ENCODE measurements around the gene TMEM164. TPM values are rescaled to one million over a fixed set of nuclear protein-coding genes. Genes with fewer than 3 reads are reported as not detected.

Gene TMEM164
- total RNA-seq, 1 experiment from 2014 or later = 32.6 TPM

- no peaks in the 10 kb centered on the region for H3K9me3 Mint-ChIP-seq (ENCODE audit: low read depth, unreplicated experiment)
- no peaks in the 10 kb centered on the region for H3K27me3 Mint-ChIP-seq (ENCODE audit: unreplicated experiment)
- TF ChIP-seq CTCF (IDR thresholded peaks at IDR 0.05; ENCODE audit: unreplicated experiment) = no peak
- no peak for DNase-seq
- no peak overlapping the region for H3K4me3 Mint-ChIP-seq (ENCODE audit: low read depth, unreplicated experiment)
- no TSS peak for BruUV-seq (replicated peaks)
- peaks cover 9% of the 10 kb centered on the region for H3K4me1 Mint-ChIP-seq (ENCODE audit: low read depth, unreplicated experiment)
- intact Hi-C loops (cut with micrococcal nuclease; ENCODE audit: unreplicated experiment) = no loop called here
- CTCF ChIA-PET = no interaction called here
- no peaks in the 10 kb centered on the region for H3K36me3 Mint-ChIP-seq (ENCODE audit: insufficient read depth, unreplicated experiment)
- H3K27ac Mint-ChIP-seq (ENCODE audit: unreplicated experiment) = no peak overlapping the region
Observed at GRCh38 chrX:110143454-110144210, 140.7 kb downstream of the TMEM164 start.

GRCh38 chrX:110145311-110145710, 142.4 kb downstream of the TMEM164 start:
- H3K27ac Mint-ChIP-seq (ENCODE audit: unreplicated experiment) = no peak overlapping the region
- intact Hi-C loops (cut with micrococcal nuclease; ENCODE audit: unreplicated experiment) = no loop called here
- H3K9me3 Mint-ChIP-seq (ENCODE audit: low read depth, unreplicated experiment) = no peaks in the 10 kb centered on the region
- peaks cover 9% of the 10 kb centered on the region for H3K4me1 Mint-ChIP-seq (ENCODE audit: low read depth, unreplicated experiment)
- no peaks in the 10 kb centered on the region for H3K27me3 Mint-ChIP-seq (ENCODE audit: unreplicated experiment)
- no TSS peak for BruUV-seq (replicated peaks)
- CTCF ChIA-PET = interaction anchor here (0.9 to 1.5 kb wide), 3 partner anchors 10 to 273 kb away, joined by 3 to 9 read pairs (median 6); no protein-coding TSS in a partner anchor
- TF ChIP-seq CTCF (IDR thresholded peaks at IDR 0.05; ENCODE audit: unreplicated experiment) = no peak
- no peak overlapping the region for H3K4me3 Mint-ChIP-seq (ENCODE audit: low read depth, unreplicated experiment)
- no peaks in the 10 kb centered on the region for H3K36me3 Mint-ChIP-seq (ENCODE audit: insufficient read depth, unreplicated experiment)
- DNase-seq = no peak

GRCh38 chrX:110145854-110146253, 142.9 kb downstream of the TMEM164 start:
- CTCF ChIA-PET = interaction anchor here (0.6 to 1.5 kb wide), 12 partner anchors 9 to 809 kb away, joined by 3 to 9 read pairs (median 4); no protein-coding TSS in a partner anchor
- H3K4me3 Mint-ChIP-seq (ENCODE audit: low read depth, unreplicated experiment) = no peak overlapping the region
- TF ChIP-seq CTCF (IDR thresholded peaks at IDR 0.05; ENCODE audit: unreplicated experiment) = peak; percentile 27
- no TSS peak for BruUV-seq (replicated peaks)
- intact Hi-C loops (cut with micrococcal nuclease; ENCODE audit: unreplicated experiment) = loop anchor here (1.0 kb wide), 1 partner anchor 235 kb away; no protein-coding TSS in a partner anchor
- no peak overlapping the region for H3K27ac Mint-ChIP-seq (ENCODE audit: unreplicated experiment)
- peaks cover 9% of the 10 kb centered on the region for H3K4me1 Mint-ChIP-seq (ENCODE audit: low read depth, unreplicated experiment)
- DNase-seq = peak; percentile 29
- H3K9me3 Mint-ChIP-seq (ENCODE audit: low read depth, unreplicated experiment) = no peaks in the 10 kb centered on the region
- no peaks in the 10 kb centered on the region for H3K27me3 Mint-ChIP-seq (ENCODE audit: unreplicated experiment)
- no peaks in the 10 kb centered on the region for H3K36me3 Mint-ChIP-seq (ENCODE audit: insufficient read depth, unreplicated experiment)

- TF ChIP-seq CTCF (IDR thresholded peaks at IDR 0.05; ENCODE audit: unreplicated experiment) = no peak
- no peak overlapping the region for H3K27ac Mint-ChIP-seq (ENCODE audit: unreplicated experiment)
- peak; percentile 28 for DNase-seq
- no peaks in the 10 kb centered on the region for H3K9me3 Mint-ChIP-seq (ENCODE audit: low read depth, unreplicated experiment)
- CTCF ChIA-PET = interaction anchor here (0.6 to 1.5 kb wide), 15 partner anchors 8 to 810 kb away, joined by 3 to 9 read pairs (median 4); no protein-coding TSS in a partner anchor
- H3K27me3 Mint-ChIP-seq (ENCODE audit: unreplicated experiment) = no peaks in the 10 kb centered on the region
- H3K4me3 Mint-ChIP-seq (ENCODE audit: low read depth, unreplicated experiment) = no peak overlapping the region
- intact Hi-C loops (cut with micrococcal nuclease; ENCODE audit: unreplicated experiment) = loop anchor here (1.0 kb wide), 1 partner anchor 235 kb away; no protein-coding TSS in a partner anchor
- no peaks in the 10 kb centered on the region for H3K36me3 Mint-ChIP-seq (ENCODE audit: insufficient read depth, unreplicated experiment)
- H3K4me1 Mint-ChIP-seq (ENCODE audit: low read depth, unreplicated experiment) = peaks cover 6% of the 10 kb centered on the region
- no TSS peak for BruUV-seq (replicated peaks)
Observed at GRCh38 chrX:110146521-110146920, 143.6 kb downstream of the TMEM164 start.
